ENCODE measurements around the gene SLC17A9. TPM values are rescaled to one million over a fixed set of nuclear protein-coding genes. Genes with fewer than 3 reads are reported as not detected.

Gene SLC17A9
- total and polyA plus RNA-seq, 2 of the 8 experiments (the other 6 are each of a cell fraction or from before 2014, with no cell fraction given): 23.5 to 35.2 TPM

DNA sequence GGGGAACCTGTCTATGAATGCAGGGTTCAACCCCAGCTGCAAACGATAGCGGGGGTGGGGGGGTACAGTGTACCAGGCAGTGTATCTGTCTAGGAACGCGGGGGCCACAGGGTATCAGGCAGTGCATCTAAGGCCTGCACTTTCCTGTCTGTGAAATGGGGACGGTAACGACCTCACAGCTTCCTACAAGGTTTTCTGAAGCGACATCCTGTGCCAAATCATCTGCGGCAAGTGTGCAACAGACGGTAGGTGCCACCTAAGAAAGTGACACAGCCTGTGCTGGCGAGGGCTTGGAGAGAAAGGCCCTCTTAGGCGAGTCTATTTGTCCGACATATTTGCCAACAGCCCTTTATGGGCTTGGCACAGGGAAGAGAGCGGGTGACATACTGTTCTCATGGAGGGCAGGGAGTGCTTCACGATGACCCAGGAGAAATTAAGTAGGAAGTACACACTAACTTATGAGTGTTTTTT is 30.0 kb upstream of the SLC17A9 start:
- WGBS, 2 experiments (ENCODE audit: extremely low coverage in 1 of 2, insufficient coverage in 1 of 2, insufficient read length in 1 of 2, insufficient replicate concordance in 2 of 2, low coverage in 1 of 2, low lambda C conversion rate in 2 of 2, missing lambda C conversion rate in 1 of 2): 84% methylated on average over 12 of the region's 14 CpGs; no CpG with 5 or more reads in 1 of the 2 experiments
- Histone ChIP-seq H4K20me1 (replicated peaks in 1 of 2; ENCODE audit: control insufficient read depth in 1 of 2, insufficient read depth in 2 of 2, low read length in 2 of 2) (peaks cover 46 to 54% of the 10 kb centered on the region in 2 experiments), H3K27ac (ENCODE audit: low read depth, low read length) (no peak overlapping the region), H4K91ac (replicated peaks; ENCODE audit: insufficient read length, low read length) (no peak overlapping the region), H3K4me2 (ENCODE audit: insufficient read depth in 1 of 2, low read depth in 2 of 2, low read length in 2 of 2) (peak overlapping the region; percentile 7 to 38; a peak in 2 of 4 replicates), H4K5ac (ENCODE audit: insufficient read length, low read depth, low read length) (no peak overlapping the region), H2AFZ (ENCODE audit: low read length) (no peak overlapping the region), H3K36me3 (ENCODE audit: control insufficient read depth in 2 of 4, insufficient read depth in 4 of 4, low read length in 3 of 4) (no peaks in the 10 kb centered on the region), H2BK15ac (ENCODE audit: low read length) (no peak overlapping the region), H2BK20ac (ENCODE audit: low read length) (no peak overlapping the region), H2BK12ac (ENCODE audit: low read depth, low read length) (no peak overlapping the region), H3K79me2 (ENCODE audit: control insufficient read depth in 1 of 2, insufficient read depth in 2 of 2, low read length in 2 of 2) (peaks cover 73 to 96% of the 10 kb centered on the region in 2 experiments), H4K8ac (ENCODE audit: extremely low read depth, insufficient read depth, low read length) (no peak overlapping the region; the same call in 1 of the 2 replicates), H2BK120ac (replicated peaks; ENCODE audit: low read depth, low read length) (no peak overlapping the region), H3K4me3 (ENCODE audit: extremely low read depth in 1 of 4, insufficient read depth in 2 of 4, low read depth in 3 of 4, low read length in 4 of 4) (no peak overlapping the region), H3K27me3 (replicated peaks in 1 of 4; ENCODE audit: control insufficient read depth in 3 of 4, extremely low read depth in 1 of 4, insufficient read depth in 3 of 4, low read length in 3 of 4) (no peaks in the 10 kb centered on the region), H3K23me2 (ENCODE audit: low read depth, low read length) (peaks cover 18% of the 10 kb centered on the region), H3K79me1 (ENCODE audit: low read depth, low read length) (peaks cover 3% of the 10 kb centered on the region; the same call in 1 of the 2 replicates), H3K4ac (replicated peaks; ENCODE audit: insufficient read length, low read depth, low read length) (no peak overlapping the region), H2BK5ac (ENCODE audit: low read depth, low read length) (no peak overlapping the region), H3K9me3 (ENCODE audit: insufficient read depth in 2 of 2, low read depth in 1 of 2, low read length in 1 of 2) (no peaks in the 10 kb centered on the region), H3K14ac (ENCODE audit: insufficient read length) (no peak overlapping the region), H3K56ac (replicated peaks; ENCODE audit: insufficient read length, low read depth, low read length) (no peak overlapping the region), H3K9ac (replicated peaks in 1 of 4; ENCODE audit: extremely low read depth in 1 of 4, low read depth in 3 of 4, low read length in 3 of 4) (no peak overlapping the region), H3K18ac (ENCODE audit: extremely low read depth, low read length) (no peak overlapping the region), H2AK5ac (ENCODE audit: low read depth, low read length) (no peak overlapping the region), H3K23ac (ENCODE audit: insufficient read length) (no peak overlapping the region), H3K4me1 (replicated peaks in 1 of 4; ENCODE audit: control insufficient read depth in 3 of 4, insufficient read depth in 4 of 4, low read length in 3 of 4) (peaks cover 15 to 44% (median 38%) of the 10 kb centered on the region in 4 experiments)
- no peak for DNase-seq (ENCODE audit: low read depth in 1 of 2, low spot score in 2 of 2)
- TF ChIP-seq KDM1A (IDR thresholded peaks at IDR 0.05; ENCODE audit: borderline replicate concordance, low read length) (peak; percentile 62; the same call in 1 of the 2 replicates), SIN3A (conservative IDR thresholded peaks at IDR 0.05 in 1 of 2, IDR thresholded peaks at IDR 0.05 in 1 of 2; ENCODE audit: low read depth in 1 of 2, low read length in 2 of 2) (no peak)
- POLR2A ChIA-PET (ENCODE audit: partially characterized antibody): interaction anchor here (7.2 to 20.3 kb wide), 2 partner anchors 10 to 20 kb away, joined by 156 to 363 read pairs; partner anchors contain the start of gene GID8
- CTCF ChIA-PET (ENCODE audit: partially characterized antibody): interaction anchor here (1.0 to 2.6 kb wide), 3 partner anchors 13 to 23 kb away, joined by 3 to 27 read pairs (median 4); no protein-coding TSS in a partner anchor
- no peak for FAIRE-seq

All from H1 (cell line).